Stimulated activated CD4-positive, alpha-beta T cell treated with anti-CD3 and anti-CD28 coated beads, Interleukin-15, amount 100 ng/mL, for 24 hours (primary cell): ENCODE measurements around the gene SLC35F2.
"Not testable (repeated sequence)": the region's sequence is repeated elsewhere in the genome, so short reads cannot be mapped to it uniquely, and the experiment has no call there.

Experiments
- DNase-seq: peaks from one replicate; pipeline ENCODE4 v3.0.0-alpha.2; 2020

Gene SLC35F2

GRCh38 chr11:107836851-107837250, 21.7 kb downstream of the SLC35F2 start:
- DNase-seq = no peak

- no peak for DNase-seq
These were observed 23.6 kb downstream of the SLC35F2 start for GRCh38 chr11:107834995-107835394.

- DNase-seq = not testable (repeated sequence)
These were observed 24.7 kb downstream of the SLC35F2 start for GRCh38 chr11:107833926-107834325.

- no peak for DNase-seq
These were observed 27.6 kb downstream of the SLC35F2 start for GRCh38 chr11:107830915-107831540.

GRCh38 chr11:107827041-107827440, 31.5 kb downstream of the SLC35F2 start:
- peak; percentile 11 for DNase-seq

GRCh38 chr11:107825875-107826274, 32.7 kb downstream of the SLC35F2 start:
- DNase-seq = no peak

GRCh38 chr11:107824668-107825369, 33.8 kb downstream of the SLC35F2 start:
- no peak for DNase-seq

- no peak for DNase-seq
These were observed 37.2 kb downstream of the SLC35F2 start for GRCh38 chr11:107821199-107821927.

GRCh38 chr11:107819361-107820014, 39.1 kb downstream of the SLC35F2 start:
- DNase-seq = no peak

- DNase-seq = no peak
These were observed 40.1 kb downstream of the SLC35F2 start for GRCh38 chr11:107818491-107818890.

- no peak for DNase-seq
These were observed 42.6 kb downstream of the SLC35F2 start for GRCh38 chr11:107816028-107816427.

- DNase-seq = no peak
These were observed 47.7 kb downstream of the SLC35F2 start for GRCh38 chr11:107810875-107811274.

GRCh38 chr11:107808521-107808920, 50.1 kb downstream of the SLC35F2 start:
- no peak for DNase-seq

GRCh38 chr11:107804971-107805370, 53.6 kb downstream of the SLC35F2 start:
- DNase-seq = no peak

GRCh38 chr11:107804211-107804610, 54.4 kb downstream of the SLC35F2 start:
- DNase-seq = no peak

GRCh38 chr11:107801641-107802040, 56.9 kb downstream of the SLC35F2 start:
- DNase-seq = no peak

GRCh38 chr11:107799218-107799859, 59.2 kb downstream of the SLC35F2 start:
- peak; percentile 72 for DNase-seq

- DNase-seq = no peak
These were observed 66.5 kb downstream of the SLC35F2 start for GRCh38 chr11:107792049-107792443.

- DNase-seq = no peak
These were observed 67.1 kb downstream of the SLC35F2 start for GRCh38 chr11:107791343-107792048.

GRCh38 chr11:107789767-107790166, 68.8 kb downstream of the SLC35F2 start:
- no peak for DNase-seq

GRCh38 chr11:107787733-107788132, 70.9 kb downstream of the SLC35F2 start:
- DNase-seq = no peak

GRCh38 chr11:107785401-107785800, 73.2 kb downstream of the SLC35F2 start:
- peak; percentile 53 for DNase-seq
